WI38 (cell line): Measurements from ENCODE around the gene ABCA4.
"Not testable (repeated sequence)": the region's sequence is repeated elsewhere in the genome, so short reads cannot be mapped to it uniquely, and the experiment has no call there.

Experiments used
- H3K4me3 ChIP-seq: 2 replicates; pipeline ENCODE4 v1.5.1; 2011; ENCODE audit warnings: low read depth, mild to moderate bottlenecking, control low read depth, low read length
- CTCF ChIP-seq: IDR thresholded peaks from 2 replicates; pipeline ENCODE4 v1.5.1; 2012; ENCODE audit warnings: low read depth, mild to moderate bottlenecking, control low read depth, low read length

Gene ABCA4

GRCh38 chr1:94120991-94121390 lies at the start of gene ABCA4:
Gene ABCA4, minus strand, starts transcription at chr1:94121148. Its CDS starts 103 bp downstream, at chr1:94121045.
- H3K4me3 ChIP-seq: no peak within 1 kb of the TSS

GRCh38 chr1:94169126-94169525 lies 48.2 kb upstream of the ABCA4 start:
- no peak for TF ChIP-seq CTCF

More at GRCh38 chr1:94120991-94121390, at the start of gene ABCA4:
- no peak for TF ChIP-seq CTCF

GRCh38 chr1:94165843-94166242 lies 44.9 kb upstream of the ABCA4 start:
- no peak for TF ChIP-seq CTCF
- no peak overlapping the region for H3K4me3 ChIP-seq

More at GRCh38 chr1:94169126-94169525, 48.2 kb upstream of the ABCA4 start:
- H3K4me3 ChIP-seq: no peak overlapping the region

GRCh38 chr1:94164885-94165284 lies 43.9 kb upstream of the ABCA4 start:
- not testable (repeated sequence) for H3K4me3 ChIP-seq

- H3K4me3 ChIP-seq: not testable (repeated sequence)
Measured at GRCh38 chr1:94164121-94164520, 43.2 kb upstream of the ABCA4 start.

- not testable (repeated sequence) for H3K4me3 ChIP-seq
Measured at GRCh38 chr1:94163249-94163648, 42.3 kb upstream of the ABCA4 start.

GRCh38 chr1:94160811-94161210 lies 39.9 kb upstream of the ABCA4 start:
- H3K4me3 ChIP-seq: no peak overlapping the region
- no peak for TF ChIP-seq CTCF

GRCh38 chr1:94156096-94156625 lies 35.2 kb upstream of the ABCA4 start:
- no peak overlapping the region for H3K4me3 ChIP-seq
- TF ChIP-seq CTCF: no peak

GRCh38 chr1:94154989-94155388 lies 34.0 kb upstream of the ABCA4 start:
- no peak overlapping the region for H3K4me3 ChIP-seq
- no peak for TF ChIP-seq CTCF
